Measurements from ENCODE around the gene PDE6G.

DNA sequence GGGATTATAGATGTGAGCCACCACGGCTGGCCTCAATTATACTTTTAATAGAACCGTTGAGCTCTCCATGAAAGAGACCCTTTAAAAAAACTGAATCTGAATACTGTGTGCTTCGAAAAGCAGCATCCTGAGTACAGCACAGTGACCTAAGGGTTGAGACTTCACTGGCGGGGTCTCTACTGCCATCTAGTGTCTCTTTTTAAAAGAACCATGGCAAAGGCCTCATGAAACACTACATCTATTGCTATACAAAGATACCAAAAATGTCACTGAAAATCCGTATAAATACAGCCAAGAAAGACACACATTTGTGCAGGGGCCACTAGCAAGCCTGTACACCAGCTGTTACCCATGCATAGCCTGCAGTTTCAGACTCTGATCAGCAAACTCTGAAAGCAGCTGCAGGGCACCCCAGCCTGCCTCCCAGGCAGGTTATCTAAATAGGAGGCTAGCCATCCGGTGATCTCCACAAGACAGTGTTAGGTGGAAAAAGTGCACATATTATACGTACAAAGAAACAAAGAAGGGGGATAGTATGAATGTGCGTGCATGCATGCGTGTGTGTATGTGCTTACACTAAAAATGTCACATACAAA, 54.7 kb downstream of the PDE6G start:
- no peak for TF ChIP-seq TAF1 (IDR thresholded peaks at IDR 0.05; ENCODE audit: low read depth, low read length)
- TF ChIP-seq POLR2A (IDR thresholded peaks at IDR 0.05; ENCODE audit: low read depth, low read length): no peak
- TF ChIP-seq POLR2AphosphoS5 (IDR thresholded peaks at IDR 0.05; ENCODE audit: low read depth, low read length): no peak
- no peak for TF ChIP-seq POU2F2 (IDR thresholded peaks at IDR 0.05; ENCODE audit: low read depth, low read length)
